Caco-2 (cell line): ENCODE measurements around the gene KCNJ12. TPM values are rescaled to one million over a fixed set of nuclear protein-coding genes. Genes with fewer than 3 reads are reported as not detected.
A peak's percentile ranks its signal among the peaks of the same experiment; 100 is the strongest.

ENCODE experiments used
- BruUV-seq: library from RNA; stranded (reverse); fragments of 400-500 nt; replicated peaks from 2 replicates; lab custom pipeline; 2021; lab: Mats Ljungman, UMichigan
- CTCF ChIA-PET: fragments of 300-600 bp; sonication (Branson Sonifier 250); formaldehyde crosslinking; loops from one replicate; lab custom pipeline; 2022; ENCODE audit warnings: antibody characterized with exemption; lab: Charles Lee
- POLR2A ChIA-PET: fragments of 300-600 bp; sonication (Branson Sonifier 250); formaldehyde crosslinking; loops from one replicate; lab custom pipeline; 2022; ENCODE audit warnings: antibody characterized with exemption; lab: Charles Lee
- DNase-seq, 2 experiments: peaks; one replicate each; pipeline versions ENCODE4 v3.0.0 to v3.0.0-alpha.2; 2020 to 2022
- H3K27me3 ChIP-seq: replicated peaks from 2 replicates; pipeline ENCODE4 v1.6.0; 2011; ENCODE audit warnings: low read length; ENCODE audit not compliant: control insufficient read depth, insufficient read depth
- H3K36me3 ChIP-seq: 2 replicates; pipeline ENCODE4 v1.5.1; 2011; ENCODE audit warnings: low read length; ENCODE audit not compliant: control insufficient read depth, insufficient read depth
- H3K4me1 ChIP-seq: fragments of 250-450 bp; sonication (Bioruptor Pico); 2 replicates; pipeline ENCODE4 v1.5.1; 2020; ENCODE audit warnings: mild to moderate bottlenecking
- H3K4me3 ChIP-seq: 2 replicates; pipeline ENCODE4 v1.5.1; 2011; ENCODE audit warnings: low read depth, mild to moderate bottlenecking, control low read depth, low read length
- H3K9me3 ChIP-seq: fragments of 250-450 bp; sonication (Bioruptor Pico); 2 replicates; pipeline ENCODE4 v1.5.1; 2020; ENCODE audit warnings: mild to moderate bottlenecking, moderate library complexity
- H3K27ac Mint-ChIP-seq: one replicate; pipeline ENCODE4 v1.8.0; 2022; ENCODE audit warnings: mixed read lengths; ENCODE audit not compliant: unreplicated experiment
- H3K27me3 Mint-ChIP-seq: one replicate; pipeline ENCODE4 v1.8.0; 2022; ENCODE audit warnings: mixed read lengths; ENCODE audit not compliant: insufficient read depth, unreplicated experiment
- H3K36me3 Mint-ChIP-seq: one replicate; pipeline ENCODE4 v1.8.0; 2022; ENCODE audit warnings: mild to moderate bottlenecking, mixed read lengths; ENCODE audit not compliant: insufficient read depth, unreplicated experiment
- H3K4me1 Mint-ChIP-seq: one replicate; pipeline ENCODE4 v1.8.0; 2022; ENCODE audit warnings: low read depth, mixed read lengths; ENCODE audit not compliant: unreplicated experiment
- H3K4me3 Mint-ChIP-seq: one replicate; pipeline ENCODE4 v1.8.0; 2022; ENCODE audit warnings: mild to moderate bottlenecking, moderate library complexity, mixed read lengths; ENCODE audit not compliant: unreplicated experiment
- H3K9me3 Mint-ChIP-seq: one replicate; pipeline ENCODE4 v1.8.0; 2022; ENCODE audit warnings: mixed read lengths; ENCODE audit not compliant: unreplicated experiment
- intact Hi-C: fragments of 100-400 bp; cut with micrococcal nuclease; formaldehyde crosslinking; loops from one replicate; pipeline ENCODE4 v1.10.0; 2022; ENCODE audit not compliant: unreplicated experiment
- total RNA-seq: library from RNA; stranded (reverse); gene quantifications from 2 replicates; pipeline ENCODE4 v1.2.3, GENCODE V29; 2022
- TF ChIP-seq, protein P1 (sequence below), 2 experiments: fragments of 200-600 bp in 1 of 2; IDR thresholded peaks; 1 replicate in 1 of 2; 2 replicates in 1 of 2; pipeline versions ENCODE4 v1.5.1 to v1.8.0; 2011 to 2022; ENCODE audit warnings: antibody characterized with exemption in 1 of 2, control low read depth in 1 of 2, inconsistent platforms in 1 of 2, low read depth in 1 of 2, low read length in 1 of 2, mild to moderate bottlenecking in 1 of 2, moderate library complexity in 1 of 2; ENCODE audit not compliant: insufficient read depth in 1 of 2, severe bottlenecking in 1 of 2, unreplicated experiment in 1 of 2

KCNJ12 gene
- total RNA-seq, 1 experiment from 2014 or later, result 0.07 TPM

DNA sequence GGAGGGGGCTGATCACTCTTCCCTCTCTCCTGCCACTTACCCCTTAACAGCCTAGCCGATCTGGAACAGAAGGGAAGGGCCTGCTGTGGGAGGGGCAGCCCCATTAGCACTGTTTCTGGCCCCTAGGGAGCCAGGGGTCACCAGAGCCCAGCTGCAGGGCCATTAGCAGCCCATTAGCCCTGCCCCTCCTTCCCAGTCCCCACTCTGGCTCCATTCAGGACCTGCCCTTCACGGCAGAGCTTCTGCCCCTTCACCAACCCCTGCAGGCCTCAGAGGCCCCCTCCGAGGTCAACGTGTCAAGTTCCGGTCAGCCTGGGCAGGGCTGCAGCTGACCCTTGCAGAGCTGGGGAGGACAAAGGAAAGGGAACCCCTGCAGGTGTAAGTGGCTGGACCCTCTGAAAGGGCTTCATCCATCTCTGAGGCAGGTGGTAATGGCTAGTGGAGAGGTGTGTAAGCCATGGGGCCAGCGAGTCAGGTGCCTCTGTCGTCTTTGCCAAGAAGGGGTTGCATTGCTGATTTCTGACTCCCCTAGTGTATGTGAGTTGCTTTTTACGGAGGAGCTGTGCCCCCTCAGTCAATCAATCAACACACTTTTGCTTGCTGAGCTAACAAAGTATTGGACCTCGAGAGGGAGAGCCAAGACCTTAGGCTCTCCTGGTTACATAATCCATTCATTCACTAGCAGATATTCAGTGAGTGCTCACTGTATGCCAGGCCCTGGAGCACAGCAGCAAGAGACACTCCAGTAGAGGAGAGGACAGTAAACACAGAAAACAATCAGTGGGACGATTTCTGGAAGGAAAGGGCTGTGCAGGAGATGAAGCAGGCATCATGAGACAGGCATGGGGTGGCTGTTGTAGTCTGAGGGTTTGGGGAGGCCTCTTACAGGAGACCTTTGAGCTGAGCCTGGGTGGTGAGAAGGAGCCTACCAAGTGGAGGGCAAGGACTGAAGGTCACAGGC lies 18.2 kb upstream of the KCNJ12 start:
- DNase-seq, result no peak
- Histone ChIP-seq H3K4me3 (no peak overlapping the region), H3K36me3 (no peaks in the 10 kb centered on the region), H3K4me1 (peaks cover 14% of the 10 kb centered on the region; the same call in 1 of the 2 replicates), H3K27me3 (no peaks in the 10 kb centered on the region), H3K9me3 (no peaks in the 10 kb centered on the region)
- Mint-ChIP-seq H3K27me3 (no peaks in the 10 kb centered on the region), H3K4me1 (no peaks in the 10 kb centered on the region), H3K27ac (no peak overlapping the region), H3K36me3 (no peaks in the 10 kb centered on the region), H3K4me3 (no peak overlapping the region), H3K9me3 (peaks cover 8% of the 10 kb centered on the region)
- TF ChIP-seq, protein P1, sequence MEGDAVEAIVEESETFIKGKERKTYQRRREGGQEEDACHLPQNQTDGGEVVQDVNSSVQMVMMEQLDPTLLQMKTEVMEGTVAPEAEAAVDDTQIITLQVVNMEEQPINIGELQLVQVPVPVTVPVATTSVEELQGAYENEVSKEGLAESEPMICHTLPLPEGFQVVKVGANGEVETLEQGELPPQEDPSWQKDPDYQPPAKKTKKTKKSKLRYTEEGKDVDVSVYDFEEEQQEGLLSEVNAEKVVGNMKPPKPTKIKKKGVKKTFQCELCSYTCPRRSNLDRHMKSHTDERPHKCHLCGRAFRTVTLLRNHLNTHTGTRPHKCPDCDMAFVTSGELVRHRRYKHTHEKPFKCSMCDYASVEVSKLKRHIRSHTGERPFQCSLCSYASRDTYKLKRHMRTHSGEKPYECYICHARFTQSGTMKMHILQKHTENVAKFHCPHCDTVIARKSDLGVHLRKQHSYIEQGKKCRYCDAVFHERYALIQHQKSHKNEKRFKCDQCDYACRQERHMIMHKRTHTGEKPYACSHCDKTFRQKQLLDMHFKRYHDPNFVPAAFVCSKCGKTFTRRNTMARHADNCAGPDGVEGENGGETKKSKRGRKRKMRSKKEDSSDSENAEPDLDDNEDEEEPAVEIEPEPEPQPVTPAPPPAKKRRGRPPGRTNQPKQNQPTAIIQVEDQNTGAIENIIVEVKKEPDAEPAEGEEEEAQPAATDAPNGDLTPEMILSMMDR (IDR thresholded peaks at IDR 0.05; ENCODE audit: insufficient read depth in 1 of 2, low read depth in 1 of 2, low read length in 1 of 2, severe bottlenecking in 1 of 2, unreplicated experiment in 1 of 2), result no peak
- no TSS peak for BruUV-seq
- intact Hi-C loops, result no loop called here
- ChIA-PET POLR2A (no interaction called here), CTCF (interaction anchor here (0.5 kb wide), 1 partner anchor 390 kb away, joined by 4 read pairs; no protein-coding TSS in a partner anchor)

- Histone ChIP-seq H3K4me3 (no peak overlapping the region), H3K36me3 (no peaks in the 10 kb centered on the region), H3K9me3 (no peaks in the 10 kb centered on the region), H3K4me1 (peaks cover 14% of the 10 kb centered on the region; the same call in 1 of the 2 replicates), H3K27me3 (no peaks in the 10 kb centered on the region)
- intact Hi-C loops, result no loop called here
- TF ChIP-seq, protein P1 (IDR thresholded peaks at IDR 0.05; ENCODE audit: insufficient read depth in 1 of 2, low read depth in 1 of 2, low read length in 1 of 2, severe bottlenecking in 1 of 2, unreplicated experiment in 1 of 2), result no peak
- peak in 1 of 2 experiments; percentile 53 for DNase-seq
- no peak overlapping the region for H3K27ac Mint-ChIP-seq
- H3K36me3 Mint-ChIP-seq, result no peaks in the 10 kb centered on the region
- CTCF ChIA-PET, result interaction anchor here (0.5 kb wide), 1 partner anchor 389 kb away, joined by 4 read pairs; no protein-coding TSS in a partner anchor
- peaks cover 8% of the 10 kb centered on the region for H3K9me3 Mint-ChIP-seq
- H3K4me1 Mint-ChIP-seq, result no peaks in the 10 kb centered on the region
- POLR2A ChIA-PET, result interaction anchor here (0.6 kb wide), 1 partner anchor 21 kb away, joined by 3 read pairs; no protein-coding TSS in a partner anchor
- BruUV-seq, result no TSS peak
- H3K4me3 Mint-ChIP-seq, result no peak overlapping the region
- H3K27me3 Mint-ChIP-seq, result no peaks in the 10 kb centered on the region
Observed at GRCh38 chr17:21358682-21359482, 17.3 kb upstream of the KCNJ12 start.

GRCh38 chr17:21359483-21359840 lies 16.7 kb upstream of the KCNJ12 start:
- intact Hi-C loops, result no loop called here
- no peak for DNase-seq
- CTCF ChIA-PET, result no interaction called here
- Histone ChIP-seq H3K9me3 (no peaks in the 10 kb centered on the region), H3K36me3 (no peaks in the 10 kb centered on the region), H3K4me1 (peaks cover 14% of the 10 kb centered on the region; the same call in 1 of the 2 replicates), H3K4me3 (no peak overlapping the region), H3K27me3 (no peaks in the 10 kb centered on the region)
- no peak overlapping the region for H3K27ac Mint-ChIP-seq
- no peaks in the 10 kb centered on the region for H3K27me3 Mint-ChIP-seq
- H3K4me1 Mint-ChIP-seq, result no peaks in the 10 kb centered on the region
- POLR2A ChIA-PET, result interaction anchor here (0.6 kb wide), 1 partner anchor 20 kb away, joined by 3 read pairs; no protein-coding TSS in a partner anchor
- TF ChIP-seq, protein P1 (IDR thresholded peaks at IDR 0.05; ENCODE audit: insufficient read depth in 1 of 2, low read depth in 1 of 2, low read length in 1 of 2, severe bottlenecking in 1 of 2, unreplicated experiment in 1 of 2), result no peak
- H3K9me3 Mint-ChIP-seq, result peaks cover 8% of the 10 kb centered on the region
- BruUV-seq, result no TSS peak
- no peaks in the 10 kb centered on the region for H3K36me3 Mint-ChIP-seq
- no peak overlapping the region for H3K4me3 Mint-ChIP-seq
